ENCODE results near the gene MYB. TPM values are rescaled to one million over a fixed set of nuclear protein-coding genes. Genes with fewer than 3 reads are reported as not detected.

Gene MYB
- polyA plus RNA-seq, 1 experiment: 0.10 TPM

GRCh38 chr6:135183002-135183531 lies 2.0 kb downstream of the MYB start:
- TF ChIP-seq, protein P1, sequence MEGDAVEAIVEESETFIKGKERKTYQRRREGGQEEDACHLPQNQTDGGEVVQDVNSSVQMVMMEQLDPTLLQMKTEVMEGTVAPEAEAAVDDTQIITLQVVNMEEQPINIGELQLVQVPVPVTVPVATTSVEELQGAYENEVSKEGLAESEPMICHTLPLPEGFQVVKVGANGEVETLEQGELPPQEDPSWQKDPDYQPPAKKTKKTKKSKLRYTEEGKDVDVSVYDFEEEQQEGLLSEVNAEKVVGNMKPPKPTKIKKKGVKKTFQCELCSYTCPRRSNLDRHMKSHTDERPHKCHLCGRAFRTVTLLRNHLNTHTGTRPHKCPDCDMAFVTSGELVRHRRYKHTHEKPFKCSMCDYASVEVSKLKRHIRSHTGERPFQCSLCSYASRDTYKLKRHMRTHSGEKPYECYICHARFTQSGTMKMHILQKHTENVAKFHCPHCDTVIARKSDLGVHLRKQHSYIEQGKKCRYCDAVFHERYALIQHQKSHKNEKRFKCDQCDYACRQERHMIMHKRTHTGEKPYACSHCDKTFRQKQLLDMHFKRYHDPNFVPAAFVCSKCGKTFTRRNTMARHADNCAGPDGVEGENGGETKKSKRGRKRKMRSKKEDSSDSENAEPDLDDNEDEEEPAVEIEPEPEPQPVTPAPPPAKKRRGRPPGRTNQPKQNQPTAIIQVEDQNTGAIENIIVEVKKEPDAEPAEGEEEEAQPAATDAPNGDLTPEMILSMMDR (IDR thresholded peaks at IDR 0.05; ENCODE audit: low read depth, low read length): no peak
- no peak for DNase-seq (ENCODE audit: low read depth, low spot score)
- Histone ChIP-seq H3K27ac (ENCODE audit: low read depth, low read length) (no peak overlapping the region), H3K4me3 (ENCODE audit: low read depth, low read length) (peak overlapping the region; percentile 64), H3K27me3 (ENCODE audit: control insufficient read depth, insufficient read depth, low read length) (peaks cover 19% of the 10 kb centered on the region), H3K9me3 (ENCODE audit: control insufficient read depth, insufficient read depth, low read length) (no peaks in the 10 kb centered on the region; the same call in 1 of the 2 replicates)
- POLR2A ChIA-PET: interaction anchor here (0.7 kb wide), 1 partner anchor 236 kb away, joined by 3 read pairs; no protein-coding TSS in a partner anchor
- CTCF ChIA-PET: interaction anchor here (0.6 to 1.5 kb wide), 3 partner anchors 120 to 241 kb away, joined by 3 to 5 read pairs (median 5); no protein-coding TSS in a partner anchor

DNA sequence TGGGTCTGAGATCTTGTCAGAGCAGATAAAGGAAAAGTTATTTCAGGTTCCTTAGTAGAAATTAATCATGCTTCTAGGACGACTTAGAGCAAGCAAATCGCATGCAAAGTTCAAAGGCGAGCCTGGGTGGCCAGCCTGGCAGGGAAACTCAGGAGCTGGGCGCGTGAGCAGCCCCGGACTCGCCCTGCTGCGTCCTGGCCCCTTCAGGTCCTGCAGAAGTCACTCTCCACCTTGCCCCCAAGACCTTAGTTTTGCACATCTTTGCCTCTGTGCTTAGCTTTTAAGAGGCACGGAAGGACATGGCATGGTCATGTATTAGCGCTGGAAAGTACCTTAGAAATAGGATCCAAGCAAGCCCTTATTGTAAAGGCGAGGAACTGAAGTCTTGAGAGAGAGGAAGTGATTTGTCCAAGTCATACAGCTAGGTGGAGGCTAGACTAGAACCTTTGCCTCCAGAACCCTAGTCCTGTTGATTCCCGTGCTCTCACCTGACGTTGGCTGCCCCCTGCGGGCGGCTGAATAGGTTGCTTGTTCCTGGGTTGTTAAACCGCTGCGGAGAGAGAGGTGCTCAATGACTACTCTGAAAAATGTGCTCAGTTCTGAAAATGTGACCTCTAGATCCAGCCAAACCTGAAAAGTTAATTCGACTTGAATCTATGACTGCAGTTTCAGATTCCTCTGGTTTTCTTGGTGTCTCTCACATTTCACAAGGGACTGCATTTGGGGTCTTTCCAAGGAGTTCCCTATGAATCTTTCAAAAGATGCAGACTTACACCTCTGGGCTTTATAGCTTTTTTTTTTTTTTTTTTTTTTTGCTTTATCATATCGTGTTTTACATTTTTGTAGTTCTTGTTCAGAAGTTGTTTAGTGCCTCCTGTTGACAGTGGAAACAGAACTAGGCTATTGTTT lies 2.7 kb downstream of the MYB start:
- ChIA-PET POLR2A (interaction anchor here (0.7 kb wide), 1 partner anchor 236 kb away, joined by 3 read pairs; no protein-coding TSS in a partner anchor), CTCF (interaction anchor here (0.9 to 1.5 kb wide), 2 partner anchors 188 to 240 kb away, joined by 3 to 5 read pairs; no protein-coding TSS in a partner anchor)
- DNase-seq (ENCODE audit: low read depth, low spot score): no peak
- H3K9me3 ChIP-seq (ENCODE audit: control insufficient read depth, insufficient read depth, low read length): no peaks in the 10 kb centered on the region; the same call in 1 of the 2 replicates
- no peak overlapping the region for H3K27ac ChIP-seq (ENCODE audit: low read depth, low read length)
- TF ChIP-seq, protein P1 (IDR thresholded peaks at IDR 0.05; ENCODE audit: low read depth, low read length): peak; percentile 55
- H3K4me3 ChIP-seq (ENCODE audit: low read depth, low read length): no peak overlapping the region; the same call in 1 of the 2 replicates
- H3K27me3 ChIP-seq (ENCODE audit: control insufficient read depth, insufficient read depth, low read length): peaks cover 19% of the 10 kb centered on the region

GRCh38 chr6:135185483-135185882 lies 4.4 kb downstream of the MYB start:
- Histone ChIP-seq H3K4me3 (ENCODE audit: low read depth, low read length) (no peak overlapping the region), H3K27ac (ENCODE audit: low read depth, low read length) (no peak overlapping the region), H3K9me3 (ENCODE audit: control insufficient read depth, insufficient read depth, low read length) (no peaks in the 10 kb centered on the region; the same call in 1 of the 2 replicates), H3K27me3 (ENCODE audit: control insufficient read depth, insufficient read depth, low read length) (peaks cover 19% of the 10 kb centered on the region)
- TF ChIP-seq, protein P1 (IDR thresholded peaks at IDR 0.05; ENCODE audit: low read depth, low read length): no peak
- CTCF ChIA-PET: no interaction called here
- POLR2A ChIA-PET: no interaction called here
- no peak for DNase-seq (ENCODE audit: low read depth, low spot score)

GRCh38 chr6:135186255-135186654 lies 5.1 kb downstream of the MYB start:
- CTCF ChIA-PET: no interaction called here
- Histone ChIP-seq H3K4me3 (ENCODE audit: low read depth, low read length) (no peak overlapping the region), H3K27ac (ENCODE audit: low read depth, low read length) (no peak overlapping the region), H3K27me3 (ENCODE audit: control insufficient read depth, insufficient read depth, low read length) (peaks cover 19% of the 10 kb centered on the region), H3K9me3 (ENCODE audit: control insufficient read depth, insufficient read depth, low read length) (no peaks in the 10 kb centered on the region; the same call in 1 of the 2 replicates)
- DNase-seq (ENCODE audit: low read depth, low spot score): no peak
- TF ChIP-seq, protein P1 (IDR thresholded peaks at IDR 0.05; ENCODE audit: low read depth, low read length): no peak
- POLR2A ChIA-PET: no interaction called here

Data from AG04450 (cell line).